Osteoblast (primary cell): ENCODE data around the gene PRM2. TPM values are rescaled to one million over a fixed set of nuclear protein-coding genes. Genes with fewer than 3 reads are reported as not detected.
A peak's percentile ranks its signal among the peaks of the same experiment; 100 is the strongest.

Experiments
- DNase-seq: peaks from one replicate; pipeline ENCODE4 v3.0.0; 2011; ENCODE audit warnings: low spot score, mixed read lengths; ENCODE audit not compliant: insufficient read length; ENCODE audit errors: missing footprints
- H2AFZ ChIP-seq: 2 replicates; pipeline ENCODE4 v1.6.0; 2011; ENCODE audit warnings: mild to moderate bottlenecking, low read length
- H3K27ac ChIP-seq: 2 replicates; pipeline ENCODE4 v1.5.1; 2011; ENCODE audit warnings: mild to moderate bottlenecking, low read depth, low read length, moderate library complexity
- H3K27me3 ChIP-seq: 2 replicates; pipeline ENCODE4 v1.6.0; 2012; ENCODE audit warnings: mild to moderate bottlenecking, control low read depth, inconsistent platforms, low read length, moderate library complexity; ENCODE audit not compliant: insufficient read depth
- H3K36me3 ChIP-seq: 2 replicates; pipeline ENCODE4 v1.5.1; 2011; ENCODE audit warnings: mild to moderate bottlenecking, low read length, control low read depth, moderate library complexity; ENCODE audit not compliant: insufficient read depth
- H3K4me1 ChIP-seq: 2 replicates; pipeline ENCODE4 v1.5.1; 2011; ENCODE audit warnings: mild to moderate bottlenecking, low read length, control low read depth, moderate library complexity; ENCODE audit not compliant: insufficient read depth
- H3K4me2 ChIP-seq: 2 replicates; pipeline ENCODE4 v1.6.0; 2011; ENCODE audit warnings: mild to moderate bottlenecking, low read length; ENCODE audit not compliant: insufficient read depth
- H3K4me3 ChIP-seq: fragments of 200-600 bp; sonication (generic); 3 replicates; pipeline ENCODE4 v1.5.1; 2012; ENCODE audit warnings: mild to moderate bottlenecking, low read length, inconsistent platforms; ENCODE audit not compliant: insufficient read depth
- H3K79me2 ChIP-seq: 2 replicates; pipeline ENCODE4 v1.6.0; 2012; ENCODE audit warnings: mild to moderate bottlenecking, low read length, control low read depth, inconsistent platforms; ENCODE audit not compliant: insufficient read depth
- H3K9me3 ChIP-seq: 2 replicates; pipeline ENCODE4 v1.5.1; 2011; ENCODE audit warnings: low read depth, low read length, control low read depth
- H4K20me1 ChIP-seq: 2 replicates; pipeline ENCODE4 v1.6.0; 2012; ENCODE audit warnings: mild to moderate bottlenecking, low read length, control low read depth; ENCODE audit not compliant: insufficient read depth
- small RNA-seq: library from RNA; depleted of rRNA; stranded (forward); fragments of <200 nt; gene quantifications from one replicate; pipeline ENCODE3, GENCODE V24; 2012
- total RNA-seq: library from RNA; depleted of rRNA; stranded (reverse); fragments of >200 nt; gene quantifications from 2 replicates; pipeline ENCODE4 v1.2.3, GENCODE V29; 2012
- TF ChIP-seq, protein P1 (sequence below): IDR thresholded peaks from 2 replicates; pipeline ENCODE4 v1.5.1; 2011; ENCODE audit warnings: mild to moderate bottlenecking, low read depth, low read length, moderate library complexity; ENCODE audit errors: extremely low read depth

Gene PRM2
- total RNA-seq, 1 donor = not detected

DNA sequence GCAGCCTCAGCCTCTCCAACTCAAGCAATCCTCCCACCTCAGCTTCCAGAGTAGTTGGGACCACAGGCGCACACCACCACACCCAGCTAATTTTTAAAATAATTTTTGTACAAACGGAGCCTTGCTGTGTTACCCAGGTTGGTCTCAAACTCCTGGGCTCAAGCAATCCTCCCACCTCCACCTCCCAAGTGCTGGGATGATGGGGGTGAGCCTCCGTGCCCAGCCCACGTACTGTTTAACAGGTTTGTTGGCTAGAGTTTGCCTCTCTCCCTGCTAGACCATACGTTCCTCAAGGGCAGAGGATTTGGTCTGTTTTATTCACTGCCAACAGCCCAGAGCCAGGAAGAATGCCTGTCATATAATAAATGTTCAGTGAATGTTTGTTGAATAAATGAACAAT lies 46.8 kb downstream of the PRM2 start:
- Histone ChIP-seq H3K27me3 (no peaks in the 10 kb centered on the region), H3K27ac (no peak overlapping the region), H3K36me3 (no peaks in the 10 kb centered on the region), H3K9me3 (no peaks in the 10 kb centered on the region), H3K79me2 (no peaks in the 10 kb centered on the region), H3K4me2 (no peak overlapping the region), H4K20me1 (no peaks in the 10 kb centered on the region), H3K4me1 (no peaks in the 10 kb centered on the region), H2AFZ (no peak overlapping the region), H3K4me3 (no peak overlapping the region)
- DNase-seq = no peak
- TF ChIP-seq, protein P1, sequence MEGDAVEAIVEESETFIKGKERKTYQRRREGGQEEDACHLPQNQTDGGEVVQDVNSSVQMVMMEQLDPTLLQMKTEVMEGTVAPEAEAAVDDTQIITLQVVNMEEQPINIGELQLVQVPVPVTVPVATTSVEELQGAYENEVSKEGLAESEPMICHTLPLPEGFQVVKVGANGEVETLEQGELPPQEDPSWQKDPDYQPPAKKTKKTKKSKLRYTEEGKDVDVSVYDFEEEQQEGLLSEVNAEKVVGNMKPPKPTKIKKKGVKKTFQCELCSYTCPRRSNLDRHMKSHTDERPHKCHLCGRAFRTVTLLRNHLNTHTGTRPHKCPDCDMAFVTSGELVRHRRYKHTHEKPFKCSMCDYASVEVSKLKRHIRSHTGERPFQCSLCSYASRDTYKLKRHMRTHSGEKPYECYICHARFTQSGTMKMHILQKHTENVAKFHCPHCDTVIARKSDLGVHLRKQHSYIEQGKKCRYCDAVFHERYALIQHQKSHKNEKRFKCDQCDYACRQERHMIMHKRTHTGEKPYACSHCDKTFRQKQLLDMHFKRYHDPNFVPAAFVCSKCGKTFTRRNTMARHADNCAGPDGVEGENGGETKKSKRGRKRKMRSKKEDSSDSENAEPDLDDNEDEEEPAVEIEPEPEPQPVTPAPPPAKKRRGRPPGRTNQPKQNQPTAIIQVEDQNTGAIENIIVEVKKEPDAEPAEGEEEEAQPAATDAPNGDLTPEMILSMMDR = no peak

DNA sequence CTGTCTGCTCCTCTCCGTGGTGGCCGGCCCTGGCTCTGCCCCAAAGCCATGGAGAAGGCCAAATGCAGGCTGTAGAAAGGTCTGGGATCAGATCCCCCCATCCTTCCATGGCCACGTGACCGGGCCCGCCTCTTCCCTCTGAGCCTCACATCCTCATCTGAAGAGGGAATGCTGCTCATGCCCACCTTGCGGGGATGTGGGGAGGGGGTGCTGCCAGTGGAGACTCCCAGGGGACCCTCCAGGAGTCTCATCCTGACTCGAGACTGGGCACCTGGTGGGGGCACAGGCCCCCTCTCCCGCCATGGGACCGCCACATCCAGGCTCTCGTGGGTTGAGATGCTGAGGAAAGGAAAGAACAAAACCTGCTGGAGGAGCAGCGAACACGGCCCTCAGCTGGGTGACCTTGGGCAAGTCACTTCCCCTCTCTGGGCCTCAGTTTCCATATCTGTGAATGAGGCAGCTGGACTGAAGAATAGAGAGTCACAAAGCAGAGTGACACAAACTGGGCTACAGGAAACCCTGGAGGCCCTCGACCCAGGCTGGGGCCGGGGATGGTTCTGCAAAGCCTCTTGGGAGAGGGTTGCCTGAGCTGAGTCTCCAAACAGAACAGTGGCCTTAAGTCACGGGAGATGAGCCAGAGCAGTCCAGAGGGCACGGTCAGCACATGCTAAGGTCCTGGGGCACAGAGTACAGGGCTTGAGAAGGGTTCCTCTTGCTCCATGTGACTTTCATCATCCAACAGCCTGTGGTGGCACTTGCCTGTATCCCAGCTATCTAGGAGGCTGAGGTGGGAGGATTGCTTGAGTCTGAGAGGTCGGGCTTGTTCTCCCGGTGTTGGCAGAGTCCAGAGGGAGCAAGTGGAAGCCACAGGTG lies 50.4 kb downstream of the PRM2 start:
- TF ChIP-seq, protein P1 = no peak
- no peaks in the 10 kb centered on the region for H3K79me2 ChIP-seq
- H4K20me1 ChIP-seq = no peaks in the 10 kb centered on the region
- no peaks in the 10 kb centered on the region for H3K9me3 ChIP-seq
- H3K4me3 ChIP-seq = peak overlapping the region; percentile 62
- H3K27me3 ChIP-seq = no peaks in the 10 kb centered on the region
- peak overlapping the region; percentile 92 for H2AFZ ChIP-seq
- H3K36me3 ChIP-seq = no peaks in the 10 kb centered on the region
- peak overlapping the region; percentile 77 for H3K4me2 ChIP-seq
- H3K27ac ChIP-seq = no peak overlapping the region
- DNase-seq = no peak
- no peaks in the 10 kb centered on the region for H3K4me1 ChIP-seq

Small RNAs within 50 kb of the gene (small RNA-seq; reads per million reads assigned to genes)
- gene MIR548H2 = not detected
- gene RF00019 = not detected
- not detected for gene RF00554

Other genes starting within 250 kb of the PRM2 start
- 1.1 and 1.8 TPM in 2 replicates for gene SOCS1, start 20.3 kb downstream of the PRM2 start, total RNA-seq
- not detected in 2 replicates for gene TNP2, start 7.2 kb downstream of the PRM2 start, total RNA-seq
- not detected in 2 replicates for gene PRM3, start 2.9 kb downstream of the PRM2 start, total RNA-seq
- gene PRM1, start 4.8 kb upstream of the PRM2 start, total RNA-seq = not detected in 2 replicates
- 1.4 and 1.8 TPM in 2 replicates for gene RMI2, start 69.0 kb upstream of the PRM2 start, total RNA-seq